ENCODE results near the gene RAB34.

The RAB34 gene

GRCh38 chr17:28693869-28694268 lies 23.8 kb downstream of the RAB34 start:
- H3K36me3 ChIP-seq (ENCODE audit: control insufficient read depth in 2 of 2, insufficient read depth in 1 of 2, low read length in 2 of 2) = peaks cover 73 to 97% of the 10 kb centered on the region in 2 experiments
- H3K27ac ChIP-seq (ENCODE audit: extremely low read depth, low read depth, low read length) = no peak overlapping the region
- H3K4me1 ChIP-seq (ENCODE audit: control insufficient read depth, insufficient read depth, low read length) = no peaks in the 10 kb centered on the region
- ChIA-PET CTCF (interaction anchor here (0.6 to 1.5 kb wide), 4 partner anchors 19 to 47 kb away, joined by 3 to 6 read pairs (median 4); partner anchors contain the start of gene TLCD1), POLR2A (interaction anchor here (0.6 to 4.1 kb wide), 4 partner anchors 13 to 86 kb away, joined by 3 to 10 read pairs (median 6); partner anchors contain the start of gene RPL23A)
- TF ChIP-seq ZNF391 (tag by site-specific recombination; IDR thresholded peaks at IDR 0.05; ENCODE audit: borderline replicate concordance, low read depth) = no peak
- no peak for TF ChIP-seq ZBTB17 (tag by site-specific recombination; IDR thresholded peaks at IDR 0.05)
- TF ChIP-seq ZNF174 (tag by site-specific recombination; IDR thresholded peaks at IDR 0.05) = no peak
- no peak for TF ChIP-seq ZNF248 (tag by site-specific recombination; IDR thresholded peaks at IDR 0.05)
- no peak for TF ChIP-seq ZNF398 (tag by site-specific recombination; IDR thresholded peaks at IDR 0.05)
- TF ChIP-seq ZNF549 (tag by site-specific recombination; IDR thresholded peaks at IDR 0.05) = no peak
- no peak for TF ChIP-seq ZFP41 (tag by site-specific recombination; IDR thresholded peaks at IDR 0.05; ENCODE audit: borderline replicate concordance)
- no peak for TF ChIP-seq SP3 (tag by site-specific recombination; IDR thresholded peaks at IDR 0.05)
- TF ChIP-seq ZNF785 (tag by site-specific recombination; IDR thresholded peaks at IDR 0.05) = no peak
- no peak for TF ChIP-seq PBX3 (CRISPR knock-in tag; IDR thresholded peaks at IDR 0.05)
- TF ChIP-seq ZNF169 (tag by site-specific recombination; IDR thresholded peaks at IDR 0.05) = no peak
- TF ChIP-seq ZBTB11 (tag by site-specific recombination; conservative IDR thresholded peaks at IDR 0.05; ENCODE audit: low read depth) = no peak
- no peak for TF ChIP-seq ZNF513 (tag by site-specific recombination; IDR thresholded peaks at IDR 0.05)
- TF ChIP-seq SALL2 (tag by site-specific recombination; IDR thresholded peaks at IDR 0.05; ENCODE audit: borderline replicate concordance) = no peak
- no peak for TF ChIP-seq TCF7L2 (IDR thresholded peaks at IDR 0.05; ENCODE audit: borderline replicate concordance, low read depth, low read length)
- TF ChIP-seq ZNF10 (tag by site-specific recombination; IDR thresholded peaks at IDR 0.05) = no peak
- H3K4me3 ChIP-seq (ENCODE audit: low read depth, low read length) = no peak overlapping the region
- H3K9me3 ChIP-seq (ENCODE audit: control insufficient read depth, insufficient read depth, low read depth, low read length) = no peaks in the 10 kb centered on the region

GRCh38 chr17:28689011-28689410 lies 28.7 kb downstream of the RAB34 start:
- H3K27ac ChIP-seq (ENCODE audit: extremely low read depth, low read depth, low read length) = no peak overlapping the region
- H3K4me1 ChIP-seq (ENCODE audit: control insufficient read depth, insufficient read depth, low read length) = no peaks in the 10 kb centered on the region
- no peaks in the 10 kb centered on the region for H3K9me3 ChIP-seq (ENCODE audit: control insufficient read depth, insufficient read depth, low read depth, low read length)
- ChIA-PET POLR2A (interaction anchor here (1.7 to 2.2 kb wide), 2 partner anchors 14 to 16 kb away, joined by 5 to 6 read pairs; no protein-coding TSS in a partner anchor), CTCF (interaction anchor here (0.8 to 1.2 kb wide), 4 partner anchors 22 to 61 kb away, joined by 3 to 4 read pairs (median 3); no protein-coding TSS in a partner anchor)
- TF ChIP-seq ZNF146 (tag by site-specific recombination; IDR thresholded peaks at IDR 0.05) = peak; percentile 99
- no peak for TF ChIP-seq KLF10 (tag by site-specific recombination; IDR thresholded peaks at IDR 0.05)
- TF ChIP-seq ZNF580 (tag by site-specific recombination; IDR thresholded peaks at IDR 0.05) = 0 out of 2 replicates have a peak, but pooled peaks have one; percentile 23
- H3K36me3 ChIP-seq (ENCODE audit: control insufficient read depth in 2 of 2, insufficient read depth in 1 of 2, low read length in 2 of 2) = peaks cover 78 to 97% of the 10 kb centered on the region in 2 experiments
- H3K4me3 ChIP-seq (ENCODE audit: low read depth, low read length) = no peak overlapping the region

Measured in HEK293 (cell line).